ENCODE measurements around the gene B4GALNT3.

DNA sequence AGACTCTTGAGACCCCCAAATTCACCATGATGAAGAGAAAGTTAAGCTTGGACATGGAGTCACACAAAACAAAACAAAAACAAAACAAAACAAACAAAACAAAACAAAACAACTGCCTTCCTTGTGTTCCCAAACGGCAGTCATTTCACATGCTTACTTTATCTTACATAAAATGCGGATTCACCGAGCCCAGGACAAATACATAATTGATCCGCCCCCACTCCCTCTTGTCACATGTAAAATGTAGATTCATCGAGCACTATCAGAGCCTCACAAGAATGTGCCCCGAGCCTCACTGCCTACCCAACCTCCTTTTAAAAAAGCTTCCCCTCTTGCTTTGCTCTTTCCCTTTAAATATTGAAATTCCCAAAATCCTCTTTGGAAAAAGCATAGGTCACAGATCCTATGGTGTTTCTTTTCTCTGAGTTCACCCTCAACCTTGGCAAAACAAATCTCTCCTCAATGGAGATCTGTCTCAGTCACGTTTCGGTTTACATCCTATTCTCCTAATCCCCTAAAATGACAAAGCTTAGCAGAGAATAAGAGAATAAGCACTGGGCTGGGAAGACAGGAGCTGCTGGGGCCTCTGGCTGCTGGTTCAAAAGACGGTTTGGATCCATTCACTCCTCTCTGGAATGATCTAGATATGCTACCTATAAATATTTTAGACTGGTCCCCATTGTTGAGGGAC is 119.8 kb downstream of the B4GALNT3 start:
- TF ChIP-seq FOXA1 (IDR thresholded peaks at IDR 0.05) (no peak), HDGF (IDR thresholded peaks at IDR 0.05; ENCODE audit: borderline replicate concordance) (no peak), SP1 (IDR thresholded peaks at IDR 0.05) (no peak), L3MBTL2 (conservative IDR thresholded peaks at IDR 0.05) (no peak), BHLHE40 (IDR thresholded peaks at IDR 0.05; ENCODE audit: borderline replicate concordance) (no peak)
